ENCODE measurements around the gene ACE.

The ACE gene

GRCh38 chr17:63475491-63476412 is 1.1 kb upstream of the ACE start:
- DNase-seq: no peak

- no peak for DNase-seq
Observed at GRCh38 chr17:63476459-63476853, 405 bp upstream of the ACE start.

GRCh38 chr17:63477480-63478440 is 899 bp downstream of the ACE start:
- DNase-seq: no peak

GRCh38 chr17:63478814-63479494 is 2.1 kb downstream of the ACE start:
- DNase-seq: no peak

- DNase-seq: no peak
Observed at GRCh38 chr17:63479495-63480184, 2.8 kb downstream of the ACE start.

GRCh38 chr17:63480192-63480784 is 3.4 kb downstream of the ACE start:
- DNase-seq: no peak

GRCh38 chr17:63480826-63481487 is 4.1 kb downstream of the ACE start:
- no peak for DNase-seq

GRCh38 chr17:63481488-63481870 is 4.6 kb downstream of the ACE start:
- DNase-seq: no peak

GRCh38 chr17:63482509-63482908 is 5.6 kb downstream of the ACE start:
- DNase-seq: no peak

- no peak for DNase-seq
Observed at GRCh38 chr17:63483038-63483437, 6.2 kb downstream of the ACE start.

- DNase-seq: no peak
Observed at GRCh38 chr17:63483655-63484575, 7.1 kb downstream of the ACE start.

- DNase-seq: no peak
Observed at GRCh38 chr17:63486317-63487013, 9.6 kb downstream of the ACE start.

- no peak for DNase-seq
Observed at GRCh38 chr17:63487014-63487339, 10.1 kb downstream of the ACE start.

GRCh38 chr17:63488851-63489250 is 12.0 kb downstream of the ACE start:
- no peak for DNase-seq

GRCh38 chr17:63489291-63489690 is 12.4 kb downstream of the ACE start:
- no peak for DNase-seq

GRCh38 chr17:63490329-63490728 is 13.5 kb downstream of the ACE start:
- DNase-seq: no peak

- DNase-seq: no peak
Observed at GRCh38 chr17:63490858-63491400, 14.1 kb downstream of the ACE start.

GRCh38 chr17:63491413-63491812 is 14.6 kb downstream of the ACE start:
- no peak for DNase-seq

- no peak for DNase-seq
Observed at GRCh38 chr17:63491977-63492618, 15.2 kb downstream of the ACE start.

Measured in SIG-M5 (cell line).